GM12891 (cell line): ENCODE results near the gene RGS9.
A peak's percentile ranks its signal among the peaks of the same experiment; 100 is the strongest.

Experiments
- DNase-seq: peaks from one replicate; pipeline ENCODE4 v3.0.0; 2011; ENCODE audit warnings: low spot score; ENCODE audit not compliant: insufficient read length
- FAIRE-seq: peaks from 2 replicates; lab custom pipeline; 2011; peaks lifted over from hg19 to GRCh38; lab: Jason Lieb, UNC
- PAX5 ChIP-seq: IDR thresholded peaks from 2 replicates; pipeline ENCODE4 v1.6.1; 2011; ENCODE audit warnings: low read length, moderate library complexity, mild to moderate bottlenecking; ENCODE audit not compliant: insufficient read depth, severe bottlenecking
- POLR2A ChIP-seq: IDR thresholded peaks from 2 replicates; pipeline ENCODE4 v1.6.1; 2011; ENCODE audit warnings: low read depth, low read length, control low read depth
- POLR2AphosphoS5 ChIP-seq: IDR thresholded peaks from 2 replicates; pipeline ENCODE4 v1.6.1; 2011; ENCODE audit warnings: low read depth, low read length, control low read depth
- POU2F2 ChIP-seq: IDR thresholded peaks from 2 replicates; pipeline ENCODE4 v1.6.1; 2011; ENCODE audit warnings: low read depth, mild to moderate bottlenecking, control low read depth, low read length, moderate library complexity
- SPI1 ChIP-seq: IDR thresholded peaks from 2 replicates; pipeline ENCODE4 v1.6.1; 2011; ENCODE audit warnings: low read depth, low read length, control low read depth
- TAF1 ChIP-seq: IDR thresholded peaks from 2 replicates; pipeline ENCODE4 v1.6.1; 2011; ENCODE audit warnings: low read depth, low read length, control low read depth

The RGS9 gene

GRCh38 chr17:65100316-65101140 is 36.6 kb upstream of the RGS9 start:
- FAIRE-seq (peak; percentile 91), DNase-seq (peak; percentile 65)
- TF ChIP-seq POLR2AphosphoS5 (peak; percentile 27; the same call in 1 of the 2 replicates), SPI1 (peak; percentile 93), TAF1 (0 out of 2 replicates have a peak, but pooled peaks have one; percentile 41), POLR2A (peak; percentile 51; the same call in 1 of the 2 replicates), PAX5 (no peak), POU2F2 (peak; percentile 79; the same call in 1 of the 2 replicates)

- TF ChIP-seq POLR2A (no peak), SPI1 (no peak), POU2F2 (no peak), TAF1 (no peak), POLR2AphosphoS5 (no peak), PAX5 (no peak)
- FAIRE-seq, result no peak
- DNase-seq, result no peak
These were observed 35.8 kb upstream of the RGS9 start for GRCh38 chr17:65101371-65101770.

- no peak for TF ChIP-seq POLR2AphosphoS5
- FAIRE-seq (no peak), DNase-seq (no peak)
These were observed 34.9 kb upstream of the RGS9 start for GRCh38 chr17:65102235-65102634.

- FAIRE-seq (no peak), DNase-seq (no peak)
- no peak for TF ChIP-seq POLR2AphosphoS5
- TF ChIP-seq POU2F2, result no peak
- TF ChIP-seq PAX5, result no peak
These were observed 34.4 kb upstream of the RGS9 start for GRCh38 chr17:65102788-65103187.

GRCh38 chr17:65103431-65103830 is 33.7 kb upstream of the RGS9 start:
- DNase-seq, result no peak
- TF ChIP-seq PAX5 (no peak), SPI1 (no peak), POLR2AphosphoS5 (no peak), POU2F2 (no peak), TAF1 (no peak), POLR2A (no peak)
- no peak for FAIRE-seq

GRCh38 chr17:65103896-65104295 is 33.3 kb upstream of the RGS9 start:
- TF ChIP-seq TAF1 (no peak), SPI1 (no peak), POLR2A (no peak), POU2F2 (no peak), PAX5 (no peak)
- FAIRE-seq (no peak), DNase-seq (no peak)

GRCh38 chr17:65104541-65104940 is 32.6 kb upstream of the RGS9 start:
- FAIRE-seq, result no peak
- DNase-seq, result no peak
- TF ChIP-seq PAX5 (no peak), SPI1 (no peak), POU2F2 (no peak), POLR2A (no peak), POLR2AphosphoS5 (no peak), TAF1 (no peak)

- FAIRE-seq, result no peak
These were observed 32.2 kb upstream of the RGS9 start for GRCh38 chr17:65104973-65105372.

GRCh38 chr17:65108152-65108551 is 29.0 kb upstream of the RGS9 start:
- no peak for FAIRE-seq
- no peak for TF ChIP-seq POLR2AphosphoS5
- no peak for TF ChIP-seq PAX5
- no peak for TF ChIP-seq SPI1
- TF ChIP-seq POLR2A, result no peak
- no peak for TF ChIP-seq POU2F2
- TF ChIP-seq TAF1, result no peak
- DNase-seq, result no peak

More at GRCh38 chr17:65104973-65105372, 32.2 kb upstream of the RGS9 start:
- DNase-seq, result no peak
- TF ChIP-seq TAF1 (no peak), POLR2AphosphoS5 (no peak), PAX5 (no peak), POU2F2 (no peak), POLR2A (no peak), SPI1 (no peak)
